Right cardiac atrium (tissue), 5 donors: ENCODE measurements around the gene TMEM119. TPM values are rescaled to one million over a fixed set of nuclear protein-coding genes. Genes with fewer than 3 reads are reported as not detected.

Experiments
- ATAC-seq, 2 donors: fragments of 200-7000 bp; cut with Tn5 transposase; one replicate each; pipeline versions ENCODE4 v1.8.0 to v1.9.1; 2020; ENCODE audit warnings: moderate library complexity in 2 of 2, mild to moderate bottlenecking in 1 of 2
- DNase-seq, 3 donors: peaks; one replicate each; pipeline ENCODE4 v3.0.0-alpha.2; 2020
- H3K27ac ChIP-seq: one replicate; pipeline ENCODE4 v1.5.1; 2013; ENCODE audit warnings: mild to moderate bottlenecking, low read length, control low read depth, moderate library complexity
- H3K27me3 ChIP-seq: one replicate; pipeline ENCODE4 v1.6.1; 2013; ENCODE audit not compliant: control insufficient read depth, insufficient read depth
- H3K4me1 ChIP-seq: one replicate; pipeline ENCODE4 v1.6.1; 2013; ENCODE audit warnings: low read length; ENCODE audit not compliant: control insufficient read depth, insufficient read depth
- H3K4me3 ChIP-seq: one replicate; pipeline ENCODE4 v1.5.1; 2013; ENCODE audit warnings: low read length, control low read depth
- H3K9me3 ChIP-seq: one replicate; pipeline ENCODE4 v1.6.1; 2013; ENCODE audit warnings: low read length; ENCODE audit not compliant: control insufficient read depth
- WGBS: extraction: QIAGEN DNeasy Blood & Tissue Kit; methylation state at CpG from one replicate; pipeline ENCODE4 v1.1.7; 2013; 5-methylcytosine and 5-hydroxymethylcytosine counted together
- intact Hi-C, 4 donors: fragments of 100-400 bp; cut with DNase I; formaldehyde crosslinking; loops; one replicate each; pipeline versions ENCODE4 v1.11.0 to v1.14.0; 2022 to 2023
- polyA plus RNA-seq: library from polyadenylated mRNA; stranded (reverse); fragments of 200-250 nt; gene quantifications from one replicate; pipeline ENCODE4 v1.2.3, GENCODE V29; 2013
- total RNA-seq, 4 donors: library from RNA; stranded (reverse); fragmentation: NEBNext Ultra II Directional; extraction: Animal tissue kit (Norgen Biotek cat#: 25700); gene quantifications; one replicate each; pipeline ENCODE4 v1.2.1, GENCODE V29; 2021
- donor health status: healthy with polysubstance abuse.
- donor health status: DM: no; HTN: yes; CAD: no.
- donor health status: DM: no; HTN: no; CAD: no.
- donor health status: DM: no; HTN: yes; CAD: no; lungs with severe emphysema.
- donor health status: DM: yes; HTN: yes; CAD: no.

The TMEM119 gene
- total and polyA plus RNA-seq, 5 donors = 1.8 to 3.5 (median 3.0) TPM

DNA sequence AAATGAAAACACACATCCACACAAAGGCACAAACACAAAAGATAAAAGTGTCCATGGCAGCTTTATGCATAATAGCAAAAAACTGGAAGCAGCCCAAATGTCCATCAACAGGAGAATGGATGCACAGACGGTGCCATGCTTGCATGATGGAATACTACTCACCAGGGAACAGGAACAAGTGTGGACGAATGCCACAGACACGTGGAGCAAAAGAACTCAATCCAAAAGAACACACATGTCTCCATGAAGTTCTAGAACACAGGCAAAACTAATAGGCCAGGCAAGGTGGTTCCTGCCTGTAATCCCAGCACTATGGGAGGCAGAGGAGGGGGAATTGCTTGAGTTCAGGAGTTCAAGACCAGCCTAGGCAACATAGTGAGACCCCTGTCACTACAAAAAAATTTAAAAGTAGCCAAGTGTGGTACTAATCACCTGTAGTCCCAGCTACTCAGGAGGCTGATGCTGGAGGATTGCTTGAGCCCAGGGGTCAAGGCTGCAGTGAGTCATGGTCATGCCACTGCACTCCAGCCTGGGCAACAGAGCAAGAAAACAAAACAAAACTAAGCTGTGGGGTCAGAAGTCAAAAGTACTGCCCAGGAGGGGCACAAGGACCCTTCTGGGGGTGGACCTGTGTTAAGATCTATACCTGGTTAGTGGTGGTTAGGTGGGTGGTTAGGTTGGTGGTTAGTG, 7.3 kb upstream of the TMEM119 start:
- no peaks in the 10 kb centered on the region for H3K27me3 ChIP-seq
- no peak for DNase-seq
- no peaks in the 10 kb centered on the region for H3K9me3 ChIP-seq
- intact Hi-C loops = no loop called here
- 54% methylated on average over 3 of the region's 3 CpGs for WGBS
- H3K27ac ChIP-seq = no peak overlapping the region
- no peak overlapping the region for H3K4me3 ChIP-seq
- no peaks in the 10 kb centered on the region for H3K4me1 ChIP-seq
- no peak for ATAC-seq

DNA sequence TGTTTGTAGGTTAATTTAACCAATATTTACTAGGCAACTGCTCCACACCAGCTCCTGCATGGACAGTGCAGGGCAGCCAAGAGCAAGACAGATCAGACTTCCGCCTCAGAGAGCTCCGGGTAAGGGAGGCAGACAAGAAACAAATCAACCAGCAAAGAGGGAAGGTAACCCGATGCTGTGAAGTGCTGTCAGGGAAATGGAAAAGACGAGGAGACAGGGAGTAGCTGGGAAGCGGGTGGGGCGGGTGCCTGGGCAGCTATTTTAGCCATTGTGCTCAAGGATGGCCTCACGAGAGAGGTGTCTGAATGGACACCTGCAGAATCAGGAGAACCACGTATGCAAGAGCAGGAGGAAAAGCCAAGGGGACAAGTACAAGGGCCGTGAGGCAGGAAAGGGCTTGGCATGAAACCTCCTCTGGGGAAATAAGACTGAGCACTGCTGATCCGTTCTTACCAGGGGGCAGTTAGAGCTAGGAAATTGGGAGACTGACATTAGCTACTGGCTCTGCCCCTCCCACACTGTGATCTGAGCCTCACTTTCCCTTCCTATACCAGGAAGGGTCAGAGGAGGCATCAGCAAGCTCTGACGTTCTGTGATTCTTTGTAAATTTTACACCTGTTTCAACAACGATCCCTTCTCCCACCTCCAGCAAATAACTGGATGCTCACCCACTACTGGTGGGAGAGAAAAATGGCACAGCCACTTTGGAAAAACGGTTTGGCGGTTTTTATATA, 6.5 kb upstream of the TMEM119 start:
- no peak for ATAC-seq
- Histone ChIP-seq H3K27me3 (no peaks in the 10 kb centered on the region), H3K9me3 (no peaks in the 10 kb centered on the region), H3K4me3 (no peak overlapping the region), H3K4me1 (no peaks in the 10 kb centered on the region), H3K27ac (no peak overlapping the region)
- WGBS = 45% methylated on average over 14 of the region's 14 CpGs
- intact Hi-C loops = no loop called here
- no peak for DNase-seq

DNA sequence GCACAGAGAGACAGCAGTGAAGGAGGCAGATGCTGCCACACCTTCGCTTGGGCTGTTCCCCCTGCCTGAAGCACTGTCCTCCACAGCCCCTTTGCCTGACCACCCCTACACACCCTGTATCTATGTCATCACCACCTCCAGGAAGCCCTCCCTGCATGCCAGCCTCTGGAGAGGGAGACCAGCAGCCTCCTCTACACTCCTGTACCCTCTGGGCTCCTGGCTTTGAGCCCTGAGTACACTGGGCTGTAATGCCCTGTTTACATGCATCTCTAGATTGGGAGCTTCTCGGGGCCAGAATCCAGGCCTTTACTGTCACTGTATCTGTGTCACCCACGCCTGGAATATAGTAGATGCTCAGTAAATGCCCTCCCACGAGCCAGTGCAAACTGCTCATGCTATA, 5.9 kb upstream of the TMEM119 start:
- no peaks in the 10 kb centered on the region for H3K9me3 ChIP-seq
- no peaks in the 10 kb centered on the region for H3K27me3 ChIP-seq
- no peak overlapping the region for H3K4me3 ChIP-seq
- WGBS = 88% methylated on average over 4 of the region's 4 CpGs
- DNase-seq (no peak), ATAC-seq (no peak)
- intact Hi-C loops = no loop called here
- H3K27ac ChIP-seq = no peak overlapping the region
- no peaks in the 10 kb centered on the region for H3K4me1 ChIP-seq

DNA sequence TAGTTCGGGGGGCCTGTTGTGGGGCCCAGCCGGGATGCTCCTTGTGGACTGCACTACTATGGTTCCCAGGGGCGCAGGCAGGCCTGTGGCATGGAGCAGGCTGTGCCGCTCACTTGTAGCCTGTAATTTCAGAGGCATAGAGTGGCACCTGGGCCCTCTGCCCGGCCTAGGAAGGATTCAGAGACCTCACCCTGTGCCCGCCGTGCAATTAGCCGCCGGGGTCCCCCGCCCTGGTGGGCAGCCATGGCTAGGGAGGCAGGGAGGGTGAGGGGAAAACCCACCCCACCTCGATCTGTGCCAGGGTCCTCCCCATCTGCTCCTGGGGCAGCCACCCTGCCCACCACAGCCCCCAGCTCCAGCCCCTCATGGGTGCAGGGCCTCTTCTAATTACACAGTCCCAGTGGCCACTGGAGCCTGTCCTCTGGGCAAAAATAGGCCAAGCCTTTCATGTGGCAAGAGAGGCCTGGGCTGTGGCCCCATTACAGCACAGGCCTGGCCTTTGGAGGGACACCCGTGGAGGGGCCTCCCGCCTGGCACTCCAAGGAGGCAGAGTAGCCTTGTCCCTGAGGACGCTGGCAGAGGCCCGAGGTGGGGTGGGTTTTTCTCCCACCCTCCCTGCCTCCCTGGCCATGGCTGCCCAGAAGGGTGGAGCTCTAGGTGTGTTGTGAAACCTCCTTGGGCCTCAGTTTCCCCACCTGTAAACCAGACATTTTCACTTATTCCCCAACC, 5.3 kb upstream of the TMEM119 start:
- Histone ChIP-seq H3K4me3 (no peak overlapping the region), H3K9me3 (no peaks in the 10 kb centered on the region), H3K27ac (no peak overlapping the region), H3K4me1 (no peaks in the 10 kb centered on the region), H3K27me3 (no peaks in the 10 kb centered on the region)
- WGBS = 91% methylated on average over 15 of the region's 15 CpGs
- DNase-seq (no peak), ATAC-seq (no peak)
- intact Hi-C loops = no loop called here

DNA sequence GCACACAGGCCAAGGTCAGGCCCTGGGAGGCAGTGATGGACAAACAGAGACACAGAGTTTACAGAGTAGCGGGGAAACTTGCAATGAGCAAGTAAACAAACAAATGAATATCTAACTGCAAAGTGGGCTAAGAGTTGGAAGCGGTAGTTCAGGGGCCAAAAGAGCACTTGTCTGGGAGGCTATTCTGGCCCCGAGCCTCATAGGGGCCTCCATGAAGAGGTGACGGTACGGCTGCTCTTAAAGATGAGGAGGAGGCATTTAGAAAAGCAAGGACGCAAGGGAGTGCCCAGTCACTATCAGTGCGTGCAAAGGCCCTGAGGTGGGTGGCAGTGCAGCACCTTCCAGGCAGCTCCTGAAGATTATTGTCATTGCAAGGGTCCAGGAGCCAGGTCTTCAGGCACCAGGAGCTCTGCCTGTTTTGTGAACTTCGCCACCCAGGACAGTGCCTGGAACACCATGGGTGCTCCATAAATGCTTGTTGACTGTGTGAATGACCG, 4.4 kb upstream of the TMEM119 start:
- WGBS = 95% methylated on average over 9 of the region's 9 CpGs
- ATAC-seq (no peak), DNase-seq (no peak)
- Histone ChIP-seq H3K27me3 (no peaks in the 10 kb centered on the region), H3K4me3 (no peak overlapping the region), H3K27ac (no peak overlapping the region), H3K9me3 (no peaks in the 10 kb centered on the region), H3K4me1 (no peaks in the 10 kb centered on the region)
- intact Hi-C loops = no loop called here

DNA sequence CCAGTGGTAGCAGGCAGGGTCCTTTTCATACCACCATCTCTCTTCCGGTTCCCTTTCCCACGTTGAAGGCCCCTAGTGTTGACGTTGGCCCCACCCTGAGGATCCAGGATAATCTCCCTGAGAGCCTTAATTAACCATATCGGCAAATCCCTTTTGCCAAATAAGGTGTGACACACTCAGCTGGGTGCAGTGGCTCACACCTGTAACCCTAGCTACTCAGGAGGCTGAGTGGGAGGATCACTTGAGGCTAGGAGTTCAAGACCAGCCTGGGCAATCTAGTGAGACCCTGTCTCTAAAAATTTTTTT, 2.8 kb upstream of the TMEM119 start:
- DNase-seq = no peak
- no peaks in the 10 kb centered on the region for H3K27me3 ChIP-seq
- intact Hi-C loops = no loop called here
- H3K4me1 ChIP-seq = no peaks in the 10 kb centered on the region
- H3K9me3 ChIP-seq = no peaks in the 10 kb centered on the region
- H3K27ac ChIP-seq = no peak overlapping the region
- H3K4me3 ChIP-seq = no peak overlapping the region
- ATAC-seq = no peak
- WGBS = 65% methylated on average over 4 of the region's 4 CpGs

DNA sequence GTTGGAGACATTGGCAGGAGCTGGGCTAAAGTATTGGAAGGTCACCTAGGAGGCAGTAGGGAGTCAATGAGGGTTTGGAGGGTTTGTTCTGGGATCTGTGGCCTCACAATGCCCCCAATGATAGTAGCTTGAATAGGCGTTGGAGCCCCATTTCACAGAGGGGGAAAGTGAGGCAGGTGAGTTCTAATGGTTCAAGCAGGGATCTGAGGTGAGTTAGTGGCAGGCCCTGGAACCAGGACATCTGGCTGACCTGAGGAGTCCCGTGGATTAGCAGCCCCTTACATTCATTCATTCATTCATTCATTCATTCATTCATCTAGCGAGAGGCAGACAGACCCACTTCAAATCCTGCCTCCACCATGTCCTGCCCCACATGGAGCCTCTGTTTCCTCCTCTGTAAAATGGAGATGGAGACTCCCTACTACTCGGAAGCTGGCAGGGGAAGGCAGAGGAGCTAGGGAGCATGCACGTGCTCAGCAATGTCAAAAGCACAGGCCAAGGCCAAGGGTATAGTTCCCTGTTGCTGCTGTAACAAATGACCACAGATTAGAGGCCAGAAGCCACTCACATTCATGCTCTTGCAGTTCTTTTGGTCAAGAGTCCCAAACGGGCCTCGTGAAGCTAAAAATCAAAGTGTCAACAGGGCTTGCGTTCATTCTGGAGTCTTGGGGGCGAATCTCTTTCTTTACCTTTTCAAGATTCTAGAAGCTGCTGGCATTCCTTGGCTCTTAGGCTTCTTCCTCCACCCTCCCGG, 2.2 kb upstream of the TMEM119 start:
- intact Hi-C loops = no loop called here
- ATAC-seq = no peak
- no peak for DNase-seq
- 85% methylated on average over 10 of the region's 10 CpGs for WGBS
- Histone ChIP-seq H3K27me3 (no peaks in the 10 kb centered on the region), H3K4me3 (no peak overlapping the region), H3K27ac (no peak overlapping the region), H3K4me1 (no peaks in the 10 kb centered on the region), H3K9me3 (no peaks in the 10 kb centered on the region)

DNA sequence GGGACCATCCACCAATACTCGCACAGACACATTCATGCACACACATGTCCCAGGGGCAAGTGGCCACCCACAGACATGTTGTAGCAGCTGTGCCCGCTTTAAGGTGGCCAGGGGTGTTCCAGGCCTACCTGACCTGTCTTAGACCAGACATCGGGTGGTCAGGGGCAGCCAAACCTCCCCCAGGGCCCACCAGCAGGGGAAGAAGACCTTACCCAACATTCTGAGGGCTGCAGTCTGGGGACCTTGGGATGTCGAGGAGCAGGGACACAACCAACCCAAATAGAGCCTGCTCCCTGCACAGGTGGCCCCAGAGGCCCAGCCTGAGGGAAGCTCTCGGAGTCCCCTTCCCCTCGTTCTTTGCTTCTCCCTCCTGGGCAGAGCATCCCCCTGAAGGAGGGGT, 1.7 kb upstream of the TMEM119 start:
- Histone ChIP-seq H3K27me3 (no peaks in the 10 kb centered on the region), H3K27ac (no peak overlapping the region), H3K4me3 (no peak overlapping the region), H3K9me3 (no peaks in the 10 kb centered on the region), H3K4me1 (no peaks in the 10 kb centered on the region)
- no peak for DNase-seq
- intact Hi-C loops = no loop called here
- no peak for ATAC-seq
- WGBS = 82% methylated on average over 6 of the region's 6 CpGs

DNA sequence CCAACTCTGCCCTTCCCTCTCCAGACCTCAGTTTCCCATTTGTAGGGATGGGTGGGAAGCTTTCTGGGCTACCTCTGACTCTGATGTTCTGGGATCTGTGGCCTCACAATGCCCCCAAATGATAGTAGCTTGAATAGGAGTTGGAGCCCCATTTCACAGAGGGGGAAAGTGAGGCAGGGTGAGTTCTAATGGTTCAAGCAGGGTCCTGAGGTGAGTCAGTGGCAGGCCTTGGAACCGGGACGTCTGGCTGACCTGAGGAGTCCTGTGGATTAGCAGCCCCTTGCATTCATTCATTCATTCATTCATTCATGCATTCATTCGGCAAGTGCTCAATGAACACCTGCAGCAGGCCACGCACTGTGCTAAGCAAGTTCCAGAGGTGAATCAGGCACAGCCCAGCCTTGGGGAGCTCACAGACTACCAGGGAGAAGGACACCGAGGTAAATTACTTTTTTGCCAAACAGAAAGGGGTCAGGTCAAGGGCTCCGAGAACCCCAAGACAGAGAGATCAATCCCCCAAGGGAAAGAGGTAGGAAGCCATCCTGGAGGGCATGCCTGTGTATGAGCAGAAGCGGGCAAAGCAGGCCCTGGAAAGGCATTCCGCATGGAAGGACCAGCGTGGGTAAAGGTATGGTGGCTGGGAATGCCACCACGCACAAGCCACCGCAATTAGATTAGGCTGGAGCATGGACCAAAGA, 818 bp upstream of the TMEM119 start:
- no peaks in the 10 kb centered on the region for H3K9me3 ChIP-seq
- no peak overlapping the region for H3K4me3 ChIP-seq
- 88% methylated on average over 11 of the region's 11 CpGs for WGBS
- H3K27ac ChIP-seq = no peak overlapping the region
- ATAC-seq (no peak), DNase-seq (no peak)
- intact Hi-C loops = no loop called here
- H3K4me1 ChIP-seq = no peaks in the 10 kb centered on the region
- no peaks in the 10 kb centered on the region for H3K27me3 ChIP-seq

DNA sequence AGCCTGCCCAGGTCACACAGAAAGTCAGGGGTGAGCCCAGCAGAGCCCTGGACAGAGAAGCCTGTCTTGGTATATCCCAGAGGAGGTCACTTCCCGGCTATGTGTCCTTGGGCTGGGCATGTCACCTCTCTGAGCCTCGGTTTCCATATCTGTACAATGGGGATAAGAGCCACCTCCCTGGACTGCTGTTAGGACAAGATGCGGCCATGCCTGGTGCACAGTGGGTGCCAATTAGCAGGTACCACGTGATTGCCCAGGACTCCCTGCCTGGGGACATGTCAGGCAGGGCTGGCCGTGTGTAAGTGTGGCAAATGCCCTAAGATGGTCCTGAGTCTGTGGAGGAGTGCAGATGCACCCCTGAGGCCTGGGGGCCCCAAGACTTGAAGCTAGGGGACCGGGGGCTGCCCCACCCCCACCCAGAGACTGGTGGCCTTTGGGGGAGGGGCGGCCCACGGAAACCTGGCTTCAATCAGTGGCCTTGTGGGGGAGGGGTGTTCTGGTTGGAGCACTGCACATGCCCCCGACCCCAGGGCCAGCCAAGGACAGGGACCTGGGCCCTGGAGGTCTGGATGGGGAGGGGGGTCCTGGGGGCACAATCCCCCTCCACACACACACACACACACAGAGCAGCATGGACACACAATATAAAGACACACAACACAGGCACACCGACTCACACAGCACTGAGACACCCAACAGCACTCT, 878 bp downstream of the TMEM119 start:
- no peak overlapping the region for H3K27ac ChIP-seq
- no peak for ATAC-seq
- intact Hi-C loops = no loop called here
- H3K27me3 ChIP-seq = no peaks in the 10 kb centered on the region
- 52% methylated on average over 10 of the region's 10 CpGs for WGBS
- H3K9me3 ChIP-seq = no peaks in the 10 kb centered on the region
- no peak for DNase-seq
- no peak overlapping the region for H3K4me3 ChIP-seq
- H3K4me1 ChIP-seq = no peaks in the 10 kb centered on the region
